Ecto neural progenitor cell (in vitro differentiated cells): ENCODE results near the gene SMG9.
"Not testable (repeated sequence)": the region's sequence is repeated elsewhere in the genome, so short reads cannot be mapped to it uniquely, and the experiment has no call there.

Source experiments
- DNase-seq: peaks from one replicate; pipeline ENCODE4 v3.0.0-alpha.2; 2018; ENCODE audit warnings: low spot score

SMG9 gene

GRCh38 chr19:43692385-43692784 lies 62.4 kb downstream of the SMG9 start:
- no peak for DNase-seq

- no peak for DNase-seq
These were observed 63.0 kb downstream of the SMG9 start for GRCh38 chr19:43691755-43692154.

- DNase-seq: no peak
These were observed 63.9 kb downstream of the SMG9 start for GRCh38 chr19:43690890-43691289.

- DNase-seq: no peak
These were observed 64.3 kb downstream of the SMG9 start for GRCh38 chr19:43690444-43690843.

GRCh38 chr19:43688059-43688701 lies 66.6 kb downstream of the SMG9 start:
- DNase-seq: no peak

- DNase-seq: no peak
These were observed 67.1 kb downstream of the SMG9 start for GRCh38 chr19:43687660-43687997.

- DNase-seq: no peak
These were observed 70.4 kb downstream of the SMG9 start for GRCh38 chr19:43684326-43684725.

GRCh38 chr19:43683905-43684304 lies 70.9 kb downstream of the SMG9 start:
- no peak for DNase-seq

GRCh38 chr19:43682824-43683661 lies 71.7 kb downstream of the SMG9 start:
- no peak for DNase-seq

- DNase-seq: not testable (repeated sequence)
These were observed 72.5 kb downstream of the SMG9 start for GRCh38 chr19:43682269-43682668.

- no peak for DNase-seq
These were observed 72.9 kb downstream of the SMG9 start for GRCh38 chr19:43681821-43682220.

- DNase-seq: no peak
These were observed 76.1 kb downstream of the SMG9 start for GRCh38 chr19:43678512-43679261.
